HFFc6 (cell line): ENCODE measurements around the gene ECEL1. TPM values are rescaled to one million over a fixed set of nuclear protein-coding genes. Genes with fewer than 3 reads are reported as not detected.

Experiments used
- DNase-seq: peaks from one replicate; pipeline ENCODE4 v3.0.0-alpha.2; 2018
- H3K27ac Mint-ChIP-seq: 2 replicates; pipeline ENCODE4 v1.8.0; 2020; ENCODE audit warnings: mild to moderate bottlenecking, mixed read lengths
- H3K27me3 Mint-ChIP-seq: 2 replicates; pipeline ENCODE4 v1.8.0; 2021; ENCODE audit warnings: mild to moderate bottlenecking, moderate library complexity, mixed read lengths; ENCODE audit not compliant: insufficient read depth
- H3K36me3 Mint-ChIP-seq: 2 replicates; pipeline ENCODE4 v1.8.0; 2021; ENCODE audit warnings: low read depth, mixed read lengths
- H3K4me1 Mint-ChIP-seq: 2 replicates; pipeline ENCODE4 v1.8.0; 2020; ENCODE audit warnings: low read depth, mixed read lengths
- H3K4me3 Mint-ChIP-seq: 2 replicates; pipeline ENCODE4 v1.8.0; 2020; ENCODE audit warnings: mild to moderate bottlenecking, moderate library complexity, mixed read lengths
- H3K9me3 Mint-ChIP-seq: 2 replicates; pipeline ENCODE4 v1.8.0; 2020; ENCODE audit warnings: mild to moderate bottlenecking, mixed read lengths
- CTCF ChIP-seq: fragments of 200-600 bp; sonication (generic); IDR thresholded peaks from 2 replicates; pipeline ENCODE4 v1.5.0; 2021; ENCODE audit warnings: antibody characterized with exemption, mild to moderate bottlenecking
- total RNA-seq, 6 experiments: library from RNA; stranded (reverse); fragmentation: NEBNext Ultra II Directional; extraction: Animal tissue kit (Norgen Biotek cat#: 25700); gene quantifications; 2 replicates in 1 of 6; 3 replicates in 5 of 6; pipeline ENCODE4 v1.2.3, GENCODE V29; 2021

ECEL1 gene
- total RNA-seq, 6 experiments from 2014 or later, result not detected

GRCh38 chr2:232501794-232502390 is 14.3 kb upstream of the ECEL1 start:
- H3K9me3 Mint-ChIP-seq, result no peaks in the 10 kb centered on the region
- no peak for DNase-seq
- no peak for TF ChIP-seq CTCF
- no peak overlapping the region for H3K27ac Mint-ChIP-seq
- no peaks in the 10 kb centered on the region for H3K4me1 Mint-ChIP-seq
- H3K27me3 Mint-ChIP-seq, result peaks cover 61% of the 10 kb centered on the region
- no peak overlapping the region for H3K4me3 Mint-ChIP-seq
- no peaks in the 10 kb centered on the region for H3K36me3 Mint-ChIP-seq

- no peaks in the 10 kb centered on the region for H3K4me1 Mint-ChIP-seq
Measured at GRCh38 chr2:232501331-232501771, 13.7 kb upstream of the ECEL1 start.

GRCh38 chr2:232498452-232498851 is 10.8 kb upstream of the ECEL1 start:
- Mint-ChIP-seq H3K4me1 (no peaks in the 10 kb centered on the region), H3K27ac (no peak overlapping the region), H3K4me3 (no peak overlapping the region), H3K9me3 (no peaks in the 10 kb centered on the region), H3K27me3 (peaks cover 40% of the 10 kb centered on the region), H3K36me3 (no peaks in the 10 kb centered on the region)
- DNase-seq, result no peak
- no peak for TF ChIP-seq CTCF

More at GRCh38 chr2:232501331-232501771, 13.7 kb upstream of the ECEL1 start:
- no peak for TF ChIP-seq CTCF
- no peak for DNase-seq
- Mint-ChIP-seq H3K36me3 (no peaks in the 10 kb centered on the region), H3K27ac (no peak overlapping the region), H3K4me3 (no peak overlapping the region), H3K9me3 (no peaks in the 10 kb centered on the region), H3K27me3 (peaks cover 57% of the 10 kb centered on the region)

- no peaks in the 10 kb centered on the region for H3K36me3 Mint-ChIP-seq
- no peaks in the 10 kb centered on the region for H3K9me3 Mint-ChIP-seq
- H3K4me3 Mint-ChIP-seq, result no peak overlapping the region
- H3K27ac Mint-ChIP-seq, result no peak overlapping the region
- H3K27me3 Mint-ChIP-seq, result peaks cover 37% of the 10 kb centered on the region
- no peak for DNase-seq
- no peaks in the 10 kb centered on the region for H3K4me1 Mint-ChIP-seq
- no peak for TF ChIP-seq CTCF
Measured at GRCh38 chr2:232497348-232497747, 9.7 kb upstream of the ECEL1 start.

DNA sequence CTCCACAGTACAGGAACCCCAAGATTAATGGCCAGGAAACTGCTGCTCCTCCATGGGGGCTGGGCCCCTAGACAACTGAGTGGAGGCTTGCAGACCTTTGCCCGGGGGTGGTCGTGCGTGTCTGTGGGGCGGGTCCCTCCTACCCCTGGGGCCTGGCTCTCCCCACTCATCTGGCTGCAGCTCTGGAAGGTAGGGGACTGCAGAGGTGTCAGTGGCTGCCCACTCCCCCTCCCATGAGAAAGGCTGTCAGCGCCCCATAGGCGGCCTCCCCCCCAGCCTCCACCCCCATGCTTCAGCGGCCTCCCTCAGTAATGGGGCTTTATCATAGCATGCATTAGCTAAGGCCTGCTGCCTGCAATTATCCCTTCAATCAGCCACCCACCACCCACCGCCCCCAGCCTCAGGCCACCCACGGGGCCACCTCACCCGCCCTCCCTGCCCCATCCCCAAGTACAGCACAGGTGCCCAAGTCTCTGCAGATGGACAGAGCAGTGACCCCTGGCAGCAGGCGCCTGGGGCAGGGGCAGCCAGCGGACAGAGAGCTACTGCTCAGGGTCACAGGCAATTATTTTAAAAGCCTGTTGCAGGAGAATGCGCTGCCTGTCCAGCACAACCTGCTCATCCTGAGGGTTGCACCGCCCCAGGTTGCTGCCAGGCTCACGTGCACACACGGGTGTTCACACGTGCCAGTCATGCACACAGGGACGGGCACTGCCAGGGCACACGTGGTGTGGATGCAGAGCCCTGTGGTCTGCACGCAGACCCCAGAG is 9.1 kb upstream of the ECEL1 start:
- H3K4me1 Mint-ChIP-seq, result no peaks in the 10 kb centered on the region
- H3K27ac Mint-ChIP-seq, result no peak overlapping the region
- no peak for TF ChIP-seq CTCF
- H3K36me3 Mint-ChIP-seq, result no peaks in the 10 kb centered on the region
- peaks cover 37% of the 10 kb centered on the region for H3K27me3 Mint-ChIP-seq
- no peak for DNase-seq
- no peak overlapping the region for H3K4me3 Mint-ChIP-seq
- H3K9me3 Mint-ChIP-seq, result no peaks in the 10 kb centered on the region
